Activated naive CD4-positive, alpha-beta T cell treated with anti-CD3 and anti-CD28 coated beads for 36 hours (primary cell): ENCODE measurements around the gene TMEM238. TPM values are rescaled to one million over a fixed set of nuclear protein-coding genes. Genes with fewer than 3 reads are reported as not detected.
"Not testable (repeated sequence)": the region's sequence is repeated elsewhere in the genome, so short reads cannot be mapped to it uniquely, and the experiment has no call there.

Source experiments
- CTCF ChIA-PET: fragments of 350-600 bp; sonication (Branson Sonifier 250); formaldehyde crosslinking; loops from one replicate; lab custom pipeline; 2021; ENCODE audit warnings: antibody characterized with exemption; lab: Charles Lee
- DNase-seq: peaks from one replicate; pipeline ENCODE4 v3.0.0-alpha.2; 2020
- H3K27ac Mint-ChIP-seq: one replicate; pipeline ENCODE4 v1.8.0; 2021; ENCODE audit warnings: mild to moderate bottlenecking, mixed read lengths
- H3K27me3 Mint-ChIP-seq: one replicate; pipeline ENCODE4 v1.8.0; 2021; ENCODE audit warnings: low read depth, mixed read lengths
- H3K36me3 Mint-ChIP-seq: one replicate; pipeline ENCODE4 v1.8.0; 2021; ENCODE audit warnings: low read depth, mixed read lengths
- H3K4me1 Mint-ChIP-seq: one replicate; pipeline ENCODE4 v1.8.0; 2021; ENCODE audit warnings: low read depth, mixed read lengths
- H3K4me3 Mint-ChIP-seq: one replicate; pipeline ENCODE4 v1.8.0; 2021; ENCODE audit warnings: mild to moderate bottlenecking, moderate library complexity, mixed read lengths
- H3K9me3 Mint-ChIP-seq: one replicate; pipeline ENCODE4 v1.8.0; 2021; ENCODE audit warnings: mixed read lengths
- intact Hi-C: fragments of 100-400 bp; cut with micrococcal nuclease; formaldehyde crosslinking; loops from one replicate; pipeline ENCODE4 v1.15.1; 2023
- total RNA-seq, 2 experiments: library from RNA; stranded (reverse); gene quantifications; one replicate each; pipeline ENCODE4 v1.2.3, GENCODE V29; 2021

TMEM238 gene
- total RNA-seq, 2 experiments from 2014 or later, result 9.9 to 10.2 TPM

DNA sequence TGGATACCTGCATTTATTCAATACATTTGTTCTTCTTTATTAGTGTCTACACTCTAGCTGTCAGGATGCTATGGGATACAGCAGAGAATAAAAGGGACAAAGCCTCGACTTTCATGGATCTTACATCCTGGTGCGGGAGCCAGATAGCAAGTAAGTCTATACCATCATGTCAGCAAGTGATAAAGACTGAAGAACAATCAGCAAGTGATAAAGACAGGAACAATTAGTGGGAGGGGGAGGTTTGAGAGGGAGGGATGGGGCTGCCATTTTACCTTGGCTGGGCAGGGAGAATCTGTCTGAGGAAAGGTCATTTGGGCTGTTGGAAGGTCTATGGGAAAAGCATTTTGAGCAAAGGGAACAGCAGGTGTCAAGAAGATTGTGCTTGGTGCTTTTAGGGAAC lies 26.1 kb upstream of the TMEM238 start:
- Mint-ChIP-seq H3K9me3 (peaks cover 4% of the 10 kb centered on the region), H3K4me3 (no peak overlapping the region), H3K36me3 (peaks cover 24% of the 10 kb centered on the region), H3K27ac (no peak overlapping the region), H3K4me1 (peaks cover 25% of the 10 kb centered on the region), H3K27me3 (no peaks in the 10 kb centered on the region)
- CTCF ChIA-PET, result interaction anchor here (1.5 kb wide), 1 partner anchor 118 kb away, joined by 4 read pairs; no protein-coding TSS in a partner anchor
- DNase-seq, result no peak
- intact Hi-C loops, result no loop called here

DNA sequence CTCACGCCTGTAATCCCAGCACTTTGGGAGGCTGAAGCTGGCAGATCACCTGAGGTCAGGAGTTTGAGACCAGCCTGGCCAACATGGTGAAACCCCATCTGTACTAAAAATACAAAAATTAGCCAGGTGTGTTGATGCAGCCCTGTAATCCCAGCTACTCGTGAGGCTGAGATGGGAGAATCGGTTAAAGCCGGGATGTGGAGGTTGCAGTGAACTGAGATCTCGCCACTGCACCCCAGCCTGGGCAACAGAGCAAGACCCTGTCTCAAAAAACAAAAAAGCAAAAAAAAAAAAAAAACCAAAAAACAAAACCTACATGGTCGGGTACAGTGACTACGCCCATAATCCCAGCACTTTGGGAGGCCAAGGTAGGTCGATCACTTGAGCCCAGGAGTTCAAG lies 25.1 kb upstream of the TMEM238 start:
- peaks cover 25% of the 10 kb centered on the region for H3K4me1 Mint-ChIP-seq
- H3K27me3 Mint-ChIP-seq, H3K9me3 Mint-ChIP-seq, DNase-seq: not testable (repeated sequence)
- H3K36me3 Mint-ChIP-seq, result peaks cover 26% of the 10 kb centered on the region
- CTCF ChIA-PET, result interaction anchor here (1.0 to 1.2 kb wide), 4 partner anchors 11 to 117 kb away, joined by 3 to 6 read pairs (median 4); partner anchors contain the start of gene TMEM238
- H3K27ac Mint-ChIP-seq, result peak overlapping the region; percentile 96
- peak overlapping the region; percentile 1 for H3K4me3 Mint-ChIP-seq
- intact Hi-C loops, result loop anchor here (5.0 kb wide), 3 partner anchors 107 to 1272 kb away; partner anchors contain the start of genes BRSK1, CNOT3 and HSPBP1

DNA sequence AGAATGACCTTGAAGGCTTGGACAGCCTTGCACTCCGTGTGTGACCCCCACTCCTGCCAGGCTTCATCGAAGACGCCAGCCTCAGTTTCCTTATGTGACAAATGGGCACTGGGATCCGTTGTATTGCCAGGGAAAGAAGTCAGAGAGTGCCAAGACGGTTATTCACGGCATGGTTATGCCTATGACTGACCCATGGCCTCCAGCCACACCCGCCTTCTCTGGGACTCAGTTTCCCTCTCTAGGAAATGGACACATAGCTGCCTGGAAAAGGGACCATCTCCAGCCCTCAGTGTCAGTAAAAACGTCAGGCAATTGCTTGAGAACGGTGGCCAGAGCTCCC lies 24.4 kb upstream of the TMEM238 start:
- intact Hi-C loops, result loop anchor here (1.0 to 5.0 kb wide), 10 partner anchors 23 to 1271 kb away; partner anchors contain the start of genes BRSK1, CNOT3, HSPBP1 and ISOC2
- CTCF ChIA-PET, result interaction anchor here (1.0 to 1.2 kb wide), 3 partner anchors 24 to 117 kb away, joined by 3 to 6 read pairs (median 5); partner anchors contain the start of gene TMEM238
- Mint-ChIP-seq H3K9me3 (peaks cover 4% of the 10 kb centered on the region), H3K4me1 (peaks cover 25% of the 10 kb centered on the region), H3K4me3 (peak overlapping the region; percentile 93), H3K36me3 (peaks cover 32% of the 10 kb centered on the region), H3K27ac (peak overlapping the region; percentile 96), H3K27me3 (no peaks in the 10 kb centered on the region)
- DNase-seq, result no peak

DNA sequence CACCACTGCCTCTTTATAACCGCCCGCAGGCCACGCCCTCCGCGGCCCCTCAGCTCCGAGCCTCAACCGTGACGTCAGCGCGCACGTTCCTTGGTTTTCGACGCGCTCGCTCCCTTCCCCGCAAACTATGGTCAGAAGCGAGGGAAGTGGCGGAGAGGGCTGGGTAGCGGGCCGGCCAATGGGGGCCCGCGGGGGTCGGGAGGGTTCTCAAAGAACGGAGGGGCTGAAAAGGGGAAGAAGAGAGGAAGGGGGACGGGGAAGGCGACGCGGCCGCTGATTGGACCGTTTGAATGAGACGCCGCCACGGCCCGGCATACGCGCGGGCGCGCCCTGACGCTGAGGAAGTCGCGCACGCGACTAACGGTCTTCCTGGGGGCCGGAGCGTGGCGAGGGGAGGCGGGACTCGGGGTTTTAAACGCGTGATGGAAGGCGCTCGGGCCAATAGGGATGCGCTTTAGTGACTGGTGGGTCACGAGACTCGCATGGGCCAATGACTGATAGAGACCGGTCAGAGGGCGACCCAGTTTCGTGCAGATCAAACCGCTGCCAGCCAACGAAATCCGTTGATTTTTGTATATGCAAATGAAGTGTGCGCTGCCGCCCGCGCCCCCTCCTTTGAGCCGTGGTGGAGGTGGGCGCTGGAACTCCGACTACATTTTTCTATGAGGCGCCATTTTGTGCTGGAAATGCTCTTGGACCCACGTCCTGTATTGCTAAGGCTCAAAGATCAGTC lies 23.9 kb upstream of the TMEM238 start:
- peak; percentile 98 for DNase-seq
- intact Hi-C loops, result loop anchor here (1.0 to 5.0 kb wide), 11 partner anchors 23 to 1271 kb away; partner anchors contain the start of genes BRSK1, CNOT3, HSPBP1 and ISOC2
- Mint-ChIP-seq H3K27ac (peak overlapping the region; percentile 96), H3K4me1 (peaks cover 27% of the 10 kb centered on the region), H3K36me3 (peaks cover 37% of the 10 kb centered on the region), H3K9me3 (peaks cover 4% of the 10 kb centered on the region), H3K27me3 (no peaks in the 10 kb centered on the region), H3K4me3 (peak overlapping the region; percentile 93)
- CTCF ChIA-PET, result interaction anchor here (0.6 to 1.2 kb wide), 3 partner anchors 24 to 116 kb away, joined by 3 to 6 read pairs (median 5); partner anchors contain the start of gene TMEM238

DNA sequence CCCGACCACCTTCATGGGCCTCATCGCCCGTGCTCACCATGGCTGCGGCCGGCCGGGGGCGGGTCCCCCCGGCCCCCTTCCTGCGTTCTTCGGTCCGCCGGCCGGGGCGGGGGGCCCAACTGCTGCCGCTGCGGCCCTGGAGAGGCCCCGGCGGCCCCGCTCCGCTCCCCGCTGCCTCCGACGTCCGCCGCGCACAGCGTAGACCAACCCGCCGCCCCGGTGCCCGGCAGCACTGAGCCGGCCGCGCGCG lies 23.4 kb upstream of the TMEM238 start, which contains the start of gene UBE2S:
TSS of gene UBE2S (minus strand) at position 239 of the 250 bp plus-strand sequence. CDS start at position 40, 199 bp downstream.
- peak within 1 kb of the TSS; percentile 93 for H3K4me3 Mint-ChIP-seq
- CTCF ChIA-PET, result interaction anchor here (0.6 kb wide), 1 partner anchor 59 kb away, joined by 3 read pairs; no protein-coding TSS in a partner anchor
- H3K36me3 Mint-ChIP-seq, result peaks cover 42% of the 10 kb centered on the region
- H3K27ac Mint-ChIP-seq, result peak within 1 kb of the TSS; percentile 96
- not testable (repeated sequence) for H3K9me3 Mint-ChIP-seq, DNase-seq, H3K27me3 Mint-ChIP-seq
- peaks cover 27% of the 10 kb centered on the region for H3K4me1 Mint-ChIP-seq
- intact Hi-C loops, result loop anchor here (1.0 to 5.0 kb wide), 4 partner anchors 69 to 1270 kb away; partner anchors contain the start of genes BRSK1, CNOT3, HSPBP1 and ZNF628

DNA sequence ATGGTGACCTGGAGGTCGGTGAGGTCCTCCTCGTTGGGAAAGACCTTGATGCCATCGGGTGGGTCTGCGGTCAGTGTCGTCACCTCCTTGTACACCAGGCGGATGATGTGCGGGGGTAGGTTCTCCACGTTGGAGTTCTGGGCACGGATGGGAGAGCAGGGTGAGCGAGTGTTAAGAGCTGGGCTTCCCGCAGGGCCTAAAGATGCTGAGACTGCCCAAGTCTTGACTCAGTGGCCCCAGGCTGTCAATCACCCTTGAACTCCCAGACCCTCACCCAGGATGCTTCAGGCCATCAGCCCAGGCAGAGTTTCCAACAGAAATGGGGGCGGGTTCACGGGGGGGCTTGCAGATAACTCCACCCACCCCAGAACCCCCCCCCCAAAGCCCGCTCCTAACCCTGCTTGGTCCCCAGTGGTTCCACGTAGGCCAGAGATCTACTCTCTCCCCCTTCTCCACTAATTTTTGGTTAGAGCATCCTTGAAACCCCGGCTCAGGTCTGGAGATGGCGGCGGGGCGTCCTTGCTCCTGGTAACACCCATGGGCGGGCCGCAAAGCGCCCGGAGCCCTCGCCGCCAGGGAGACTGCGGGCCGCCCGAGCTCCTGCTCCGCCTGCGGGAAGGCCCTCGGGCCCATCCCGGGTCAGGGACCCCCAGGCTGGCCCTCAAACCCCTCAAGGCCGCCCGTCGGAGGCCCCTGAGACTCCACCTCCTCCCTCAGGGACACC lies 22.9 kb upstream of the TMEM238 start:
- CTCF ChIA-PET, result interaction anchor here (0.6 kb wide), 1 partner anchor 60 kb away, joined by 3 read pairs; no protein-coding TSS in a partner anchor
- Mint-ChIP-seq H3K27ac (peak overlapping the region; percentile 75), H3K27me3 (no peaks in the 10 kb centered on the region), H3K36me3 (peaks cover 47% of the 10 kb centered on the region), H3K4me1 (peaks cover 27% of the 10 kb centered on the region), H3K9me3 (peaks cover 4% of the 10 kb centered on the region), H3K4me3 (peak overlapping the region; percentile 93)
- DNase-seq, result peak; percentile 40
- intact Hi-C loops, result loop anchor here (1.0 to 5.0 kb wide), 4 partner anchors 69 to 1270 kb away; partner anchors contain the start of genes BRSK1, CNOT3, HSPBP1 and ZNF628

DNA sequence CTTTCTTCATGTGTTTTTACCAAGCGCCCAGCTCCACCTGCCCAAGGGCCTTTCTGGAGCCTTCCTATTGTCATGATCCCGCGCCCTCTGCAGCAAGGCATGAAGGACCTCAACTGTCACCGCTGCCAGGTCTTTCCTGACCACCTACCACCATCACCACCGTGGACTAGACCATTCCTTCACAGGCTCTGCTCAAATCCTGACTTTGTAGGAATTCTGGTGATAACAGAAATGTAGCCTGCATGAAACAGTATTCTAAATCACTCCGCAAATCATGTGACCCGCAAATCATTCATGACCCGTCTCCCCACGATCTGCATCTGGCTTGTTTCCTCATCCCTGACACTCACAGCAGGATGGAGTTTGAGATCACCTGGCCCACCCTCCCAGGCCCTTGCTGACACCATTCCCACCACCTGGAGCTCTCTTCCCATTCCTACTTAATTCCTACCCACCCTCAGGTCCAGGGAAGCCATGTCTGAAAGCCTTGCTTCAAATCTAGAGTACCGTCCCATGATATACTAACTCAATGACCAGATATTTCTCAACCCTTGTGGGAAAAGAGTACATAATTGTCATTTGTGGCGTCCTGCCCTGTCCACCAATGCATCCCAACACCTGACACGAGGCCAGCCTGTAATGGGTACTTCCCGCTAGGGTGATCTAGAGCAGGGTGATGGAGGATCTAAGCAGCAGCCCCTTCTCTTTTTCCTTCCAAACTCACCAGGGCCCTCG lies 22.2 kb upstream of the TMEM238 start:
- CTCF ChIA-PET, result interaction anchor here (0.8 kb wide), 1 partner anchor 12 kb away, joined by 3 read pairs; no protein-coding TSS in a partner anchor
- H3K4me1 Mint-ChIP-seq, result peaks cover 27% of the 10 kb centered on the region
- intact Hi-C loops, result loop anchor here (5.0 kb wide), 3 partner anchors 104 to 1269 kb away; partner anchors contain the start of genes BRSK1, CNOT3 and HSPBP1
- peaks cover 52% of the 10 kb centered on the region for H3K36me3 Mint-ChIP-seq
- H3K9me3 Mint-ChIP-seq, result peaks cover 4% of the 10 kb centered on the region
- H3K27me3 Mint-ChIP-seq, result no peaks in the 10 kb centered on the region
- DNase-seq, result no peak
- peak overlapping the region; percentile 75 for H3K27ac Mint-ChIP-seq
- peak overlapping the region; percentile 93 for H3K4me3 Mint-ChIP-seq

DNA sequence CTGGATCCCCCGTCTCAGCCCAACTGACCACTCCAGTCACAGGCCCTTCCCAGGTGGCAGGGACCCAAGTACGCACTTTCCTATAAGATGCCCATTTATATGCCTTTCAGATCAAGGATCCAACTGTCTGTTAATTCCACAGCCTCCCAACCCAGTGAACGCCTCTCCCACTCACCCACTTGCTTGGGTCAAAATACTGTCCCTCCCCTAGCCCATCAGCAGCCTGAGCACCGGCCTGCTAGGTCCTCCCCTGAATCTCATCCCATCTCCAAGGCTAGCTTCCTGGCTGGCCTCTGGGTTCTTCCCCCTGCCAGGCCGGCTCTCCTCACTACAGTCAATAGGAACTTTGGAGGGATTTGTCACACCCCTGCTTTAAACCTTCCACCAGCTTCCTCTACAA lies 21.5 kb upstream of the TMEM238 start:
- H3K4me1 Mint-ChIP-seq, result peaks cover 27% of the 10 kb centered on the region
- CTCF ChIA-PET, result interaction anchor here (0.8 kb wide), 1 partner anchor 13 kb away, joined by 3 read pairs; no protein-coding TSS in a partner anchor
- H3K27ac Mint-ChIP-seq, result peak overlapping the region; percentile 52
- H3K4me3 Mint-ChIP-seq, result peak overlapping the region; percentile 93
- no peaks in the 10 kb centered on the region for H3K27me3 Mint-ChIP-seq
- intact Hi-C loops, result loop anchor here (5.0 kb wide), 3 partner anchors 103 to 1268 kb away; partner anchors contain the start of genes BRSK1, CNOT3 and HSPBP1
- peaks cover 4% of the 10 kb centered on the region for H3K9me3 Mint-ChIP-seq
- peaks cover 55% of the 10 kb centered on the region for H3K36me3 Mint-ChIP-seq
- no peak for DNase-seq

DNA sequence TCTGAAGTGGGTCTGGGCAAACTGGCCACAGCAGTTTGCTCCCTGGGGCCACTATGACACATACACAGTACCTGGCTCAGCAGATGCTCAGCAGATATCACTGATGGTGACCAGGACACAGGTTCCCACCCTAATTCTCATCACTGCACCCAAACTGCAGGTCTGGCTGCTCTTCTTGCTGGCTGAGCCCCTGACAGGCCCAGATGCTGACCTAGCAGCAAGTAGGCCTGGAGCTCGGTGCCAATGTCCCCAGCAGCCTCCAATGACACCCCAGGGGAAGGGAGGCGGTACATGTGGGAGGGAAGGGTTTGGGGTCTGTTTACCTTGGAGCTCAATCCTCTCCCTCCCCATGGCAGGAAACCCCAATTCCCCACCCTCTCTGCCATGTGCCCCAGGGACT lies 18.4 kb upstream of the TMEM238 start:
- intact Hi-C loops, result no loop called here
- H3K36me3 Mint-ChIP-seq, result peaks cover 52% of the 10 kb centered on the region
- DNase-seq, result no peak
- CTCF ChIA-PET, result interaction anchor here (0.7 kb wide), 1 partner anchor 101 kb away, joined by 3 read pairs; no protein-coding TSS in a partner anchor
- peaks cover 33% of the 10 kb centered on the region for H3K4me1 Mint-ChIP-seq
- no peaks in the 10 kb centered on the region for H3K9me3 Mint-ChIP-seq
- no peaks in the 10 kb centered on the region for H3K27me3 Mint-ChIP-seq
- H3K27ac Mint-ChIP-seq, result no peak overlapping the region
- no peak overlapping the region for H3K4me3 Mint-ChIP-seq

DNA sequence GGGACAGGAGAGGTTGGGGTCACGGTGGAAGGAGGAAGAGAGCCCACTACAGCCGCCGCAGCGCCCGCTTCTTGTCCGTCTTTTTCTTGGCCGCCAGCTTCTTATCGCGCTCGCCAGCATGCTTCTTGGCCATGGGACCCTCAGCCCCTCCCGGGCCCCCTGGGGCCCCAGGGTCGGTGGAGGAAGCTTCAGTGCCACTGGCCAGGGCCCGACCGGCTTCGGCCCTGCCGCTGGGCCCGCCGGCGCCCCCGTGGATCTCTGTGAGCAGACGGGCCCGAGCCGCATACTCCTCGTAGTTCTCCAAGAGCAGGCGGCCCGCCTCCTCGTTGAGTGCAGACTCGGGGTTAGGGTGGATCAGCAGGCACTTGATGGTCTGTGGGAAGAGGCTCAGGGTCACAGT lies 17.3 kb upstream of the TMEM238 start:
- H3K9me3 Mint-ChIP-seq, intact Hi-C loops, DNase-seq, H3K4me3 Mint-ChIP-seq, H3K27me3 Mint-ChIP-seq, H3K27ac Mint-ChIP-seq, CTCF ChIA-PET: not testable (repeated sequence)
- Mint-ChIP-seq H3K4me1 (peaks cover 30% of the 10 kb centered on the region), H3K36me3 (peaks cover 46% of the 10 kb centered on the region)

DNA sequence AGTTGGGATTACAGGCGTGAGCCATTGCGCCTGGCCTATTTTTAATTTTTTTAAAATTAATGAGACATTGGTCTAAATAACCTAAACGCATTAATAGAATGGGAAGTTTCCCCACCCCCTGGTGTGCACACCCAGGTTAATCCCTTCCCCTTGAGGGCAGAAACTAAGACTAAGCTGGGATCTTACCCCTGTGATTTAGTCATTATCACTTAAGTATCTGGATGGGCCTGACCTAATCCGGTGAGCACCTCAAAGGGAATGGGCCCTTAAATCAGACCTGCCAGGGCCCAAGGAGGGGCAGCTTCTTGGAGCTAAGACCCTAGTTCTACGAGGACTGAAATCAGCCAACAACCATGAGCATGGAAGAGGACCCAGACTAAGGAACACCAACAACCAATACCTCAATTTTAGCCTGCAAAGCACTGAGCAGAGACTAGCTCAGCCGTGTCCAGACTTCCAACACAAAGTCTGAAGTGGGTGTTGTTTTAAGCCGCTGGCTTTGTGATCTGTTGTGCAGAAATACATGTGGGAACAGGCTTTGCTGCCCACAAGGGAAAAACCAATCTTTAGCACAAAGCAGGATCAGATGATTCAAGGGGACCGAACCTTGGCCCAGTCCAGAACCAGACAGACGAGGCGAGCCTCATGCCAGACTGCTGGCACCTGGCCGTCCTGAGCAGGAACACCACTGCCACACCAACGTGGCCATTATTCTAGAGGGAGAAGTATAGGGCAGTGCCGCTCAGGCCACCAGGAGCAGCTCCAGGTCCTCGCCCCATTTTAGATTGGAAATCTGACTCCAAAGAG lies 16.4 kb upstream of the TMEM238 start:
- H3K9me3 Mint-ChIP-seq, result no peaks in the 10 kb centered on the region
- peaks cover 21% of the 10 kb centered on the region for H3K4me1 Mint-ChIP-seq
- intact Hi-C loops, result no loop called here
- CTCF ChIA-PET, result no interaction called here
- no peaks in the 10 kb centered on the region for H3K27me3 Mint-ChIP-seq
- H3K27ac Mint-ChIP-seq, result no peak overlapping the region
- peaks cover 37% of the 10 kb centered on the region for H3K36me3 Mint-ChIP-seq
- peak overlapping the region; percentile 32 for H3K4me3 Mint-ChIP-seq
- no peak for DNase-seq
